DMS153 treated with DMSO at 0.1 percent for 48 hours (cell line): ENCODE measurements around the gene PURB.
"Not testable (repeated sequence)": the region's sequence is repeated elsewhere in the genome, so short reads cannot be mapped to it uniquely, and the experiment has no call there.

Experiments
- DNase-seq: peaks from one replicate; lab custom pipeline; 2025; ENCODE audit not compliant: unreplicated experiment; lab: John Stamatoyannopoulos, UW

The PURB gene

GRCh38 chr7:44885394-44886317, at the start of gene PURB:
PURB (minus strand) TSS chr7:44885530; CDS start chr7:44885348, 182 bp downstream.
- DNase-seq, result peak; percentile 93

GRCh38 chr7:44935016-44935415, 49.7 kb upstream of the PURB start:
- DNase-seq, result no peak

GRCh38 chr7:44934510-44934909, 49.2 kb upstream of the PURB start:
- not testable (repeated sequence) for DNase-seq

- no peak for DNase-seq
Measured at GRCh38 chr7:44930921-44931320, 45.6 kb upstream of the PURB start.

GRCh38 chr7:44922351-44922694, 37.0 kb upstream of the PURB start:
- DNase-seq, result no peak

- peak; percentile 53 for DNase-seq
Measured at GRCh38 chr7:44921607-44922350, 36.4 kb upstream of the PURB start.

- no peak for DNase-seq
Measured at GRCh38 chr7:44920119-44920518, 34.8 kb upstream of the PURB start.

GRCh38 chr7:44918029-44918428, 32.7 kb upstream of the PURB start:
- DNase-seq, result no peak

- no peak for DNase-seq
Measured at GRCh38 chr7:44917465-44917864, 32.1 kb upstream of the PURB start.

- DNase-seq, result no peak
Measured at GRCh38 chr7:44914992-44915607, 29.8 kb upstream of the PURB start.

- no peak for DNase-seq
Measured at GRCh38 chr7:44912775-44913347, 27.5 kb upstream of the PURB start.

GRCh38 chr7:44911911-44912310, 26.6 kb upstream of the PURB start:
- DNase-seq, result no peak

GRCh38 chr7:44909596-44910389, 24.5 kb upstream of the PURB start:
- no peak for DNase-seq

- no peak for DNase-seq
Measured at GRCh38 chr7:44906965-44907364, 21.6 kb upstream of the PURB start.

GRCh38 chr7:44905002-44905635, 19.8 kb upstream of the PURB start:
- DNase-seq, result no peak

GRCh38 chr7:44899443-44899842, 14.1 kb upstream of the PURB start:
- DNase-seq, result no peak

GRCh38 chr7:44898039-44898438, 12.7 kb upstream of the PURB start:
- no peak for DNase-seq

GRCh38 chr7:44897309-44897708, 12.0 kb upstream of the PURB start:
- no peak for DNase-seq

GRCh38 chr7:44894888-44895580, 9.7 kb upstream of the PURB start:
- DNase-seq, result no peak
